ENCODE measurements around the gene SH2D7. TPM values are rescaled to one million over a fixed set of nuclear protein-coding genes. Genes with fewer than 3 reads are reported as not detected.
A peak's percentile ranks its signal among the peaks of the same experiment; 100 is the strongest.

The SH2D7 gene
- total RNA-seq, 1 donor from 2014 or later = not detected

GRCh38 chr15:78047761-78048627 lies 44.4 kb upstream of the SH2D7 start:
- TF ChIP-seq CTCF (IDR thresholded peaks at IDR 0.05) = no peak
- peak overlapping the region; percentile 24 for H3K4me3 Mint-ChIP-seq (ENCODE audit: unreplicated experiment)
- peaks cover 59% of the 10 kb centered on the region for H3K4me1 Mint-ChIP-seq (ENCODE audit: unreplicated experiment)
- H3K27me3 Mint-ChIP-seq (ENCODE audit: unreplicated experiment) = no peaks in the 10 kb centered on the region
- H3K9me3 Mint-ChIP-seq (ENCODE audit: unreplicated experiment) = no peaks in the 10 kb centered on the region
- H3K36me3 Mint-ChIP-seq (ENCODE audit: unreplicated experiment) = peaks cover 30% of the 10 kb centered on the region
- no peak for DNase-seq (ENCODE audit: extremely low spot score, unreplicated experiment)
- H3K27ac Mint-ChIP-seq (ENCODE audit: unreplicated experiment) = peak overlapping the region; percentile 84

DNA sequence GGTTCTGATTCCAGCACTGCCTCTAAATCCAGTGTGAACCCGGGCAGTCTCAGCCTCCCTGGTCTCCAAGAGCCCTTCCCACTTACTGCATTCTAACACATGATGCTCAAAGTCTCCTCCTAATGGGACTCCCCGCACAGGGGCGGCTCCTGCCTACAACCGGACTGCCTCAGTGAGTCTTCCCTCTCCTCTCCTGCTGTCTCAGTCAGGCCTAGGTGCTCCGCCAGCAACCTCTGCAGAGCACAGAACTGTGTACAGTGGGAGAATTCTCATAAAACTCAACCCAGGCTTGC lies 43.8 kb upstream of the SH2D7 start:
- Mint-ChIP-seq H3K4me3 (ENCODE audit: unreplicated experiment) (no peak overlapping the region), H3K27me3 (ENCODE audit: unreplicated experiment) (no peaks in the 10 kb centered on the region), H3K27ac (ENCODE audit: unreplicated experiment) (peak overlapping the region; percentile 84), H3K4me1 (ENCODE audit: unreplicated experiment) (peaks cover 59% of the 10 kb centered on the region), H3K9me3 (ENCODE audit: unreplicated experiment) (no peaks in the 10 kb centered on the region), H3K36me3 (ENCODE audit: unreplicated experiment) (peaks cover 25% of the 10 kb centered on the region)
- DNase-seq (ENCODE audit: extremely low spot score, unreplicated experiment) = no peak
- no peak for TF ChIP-seq CTCF (IDR thresholded peaks at IDR 0.05)

GRCh38 chr15:78049691-78050440 lies 42.5 kb upstream of the SH2D7 start:
- peaks cover 49% of the 10 kb centered on the region for H3K4me1 Mint-ChIP-seq (ENCODE audit: unreplicated experiment)
- H3K36me3 Mint-ChIP-seq (ENCODE audit: unreplicated experiment) = peaks cover 17% of the 10 kb centered on the region
- H3K9me3 Mint-ChIP-seq (ENCODE audit: unreplicated experiment) = no peaks in the 10 kb centered on the region
- no peak for DNase-seq (ENCODE audit: extremely low spot score, unreplicated experiment)
- no peak for TF ChIP-seq CTCF (IDR thresholded peaks at IDR 0.05)
- no peaks in the 10 kb centered on the region for H3K27me3 Mint-ChIP-seq (ENCODE audit: unreplicated experiment)
- H3K4me3 Mint-ChIP-seq (ENCODE audit: unreplicated experiment) = no peak overlapping the region
- H3K27ac Mint-ChIP-seq (ENCODE audit: unreplicated experiment) = peak overlapping the region; percentile 46

DNA sequence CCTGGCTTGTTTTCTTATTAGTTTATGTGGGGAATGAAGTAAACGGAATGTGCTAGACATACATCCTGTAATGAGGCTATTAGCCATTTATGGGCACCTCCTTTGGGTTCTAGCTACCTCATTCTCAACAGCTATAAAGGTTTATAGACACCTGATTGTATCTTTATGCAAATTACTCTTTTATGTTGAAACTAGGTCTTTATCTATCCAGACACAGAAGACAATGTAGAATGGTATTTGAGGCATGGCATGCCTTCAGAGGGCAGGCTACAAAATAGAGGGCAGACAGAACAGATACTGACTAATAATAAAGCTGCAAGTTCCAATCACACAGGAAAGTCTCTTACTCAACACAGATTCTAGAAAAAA lies 41.9 kb upstream of the SH2D7 start:
- no peaks in the 10 kb centered on the region for H3K9me3 Mint-ChIP-seq (ENCODE audit: unreplicated experiment)
- no peaks in the 10 kb centered on the region for H3K27me3 Mint-ChIP-seq (ENCODE audit: unreplicated experiment)
- H3K27ac Mint-ChIP-seq (ENCODE audit: unreplicated experiment) = no peak overlapping the region
- no peak for TF ChIP-seq CTCF (IDR thresholded peaks at IDR 0.05)
- peaks cover 49% of the 10 kb centered on the region for H3K4me1 Mint-ChIP-seq (ENCODE audit: unreplicated experiment)
- peaks cover 15% of the 10 kb centered on the region for H3K36me3 Mint-ChIP-seq (ENCODE audit: unreplicated experiment)
- no peak overlapping the region for H3K4me3 Mint-ChIP-seq (ENCODE audit: unreplicated experiment)
- no peak for DNase-seq (ENCODE audit: extremely low spot score, unreplicated experiment)

DNA sequence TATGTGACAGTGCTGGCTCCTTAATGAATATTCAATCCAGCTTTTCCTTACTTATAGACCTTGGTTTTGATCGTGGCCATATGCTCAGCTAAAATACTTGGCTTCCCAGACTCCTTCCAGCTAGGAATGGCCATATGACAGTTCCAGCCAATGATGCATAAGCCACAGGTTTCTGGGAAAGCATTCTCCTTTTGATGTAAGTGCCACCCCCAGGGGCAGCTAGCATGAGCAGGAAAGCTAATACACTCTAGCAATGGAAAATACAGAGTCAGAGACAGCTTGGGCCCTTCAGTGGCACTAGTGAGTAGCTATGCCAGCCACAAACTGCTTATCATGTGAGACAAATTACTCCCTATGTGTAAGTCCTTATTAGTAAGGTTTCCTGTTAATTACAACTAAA lies 41.5 kb upstream of the SH2D7 start:
- peaks cover 15% of the 10 kb centered on the region for H3K36me3 Mint-ChIP-seq (ENCODE audit: unreplicated experiment)
- no peak for TF ChIP-seq CTCF (IDR thresholded peaks at IDR 0.05)
- H3K27me3 Mint-ChIP-seq (ENCODE audit: unreplicated experiment) = no peaks in the 10 kb centered on the region
- H3K4me1 Mint-ChIP-seq (ENCODE audit: unreplicated experiment) = peaks cover 51% of the 10 kb centered on the region
- H3K4me3 Mint-ChIP-seq (ENCODE audit: unreplicated experiment) = no peak overlapping the region
- no peak for DNase-seq (ENCODE audit: extremely low spot score, unreplicated experiment)
- H3K9me3 Mint-ChIP-seq (ENCODE audit: unreplicated experiment) = no peaks in the 10 kb centered on the region
- H3K27ac Mint-ChIP-seq (ENCODE audit: unreplicated experiment) = no peak overlapping the region

All from osteocyte (in vitro differentiated cells).